ENCODE data around the gene CCL11. TPM values are rescaled to one million over a fixed set of nuclear protein-coding genes. Genes with fewer than 3 reads are reported as not detected.

CCL11 gene
- total and polyA plus RNA-seq, 2 of the 8 experiments (the other 6 are each of a cell fraction or from before 2014, with no cell fraction given), result not detected

DNA sequence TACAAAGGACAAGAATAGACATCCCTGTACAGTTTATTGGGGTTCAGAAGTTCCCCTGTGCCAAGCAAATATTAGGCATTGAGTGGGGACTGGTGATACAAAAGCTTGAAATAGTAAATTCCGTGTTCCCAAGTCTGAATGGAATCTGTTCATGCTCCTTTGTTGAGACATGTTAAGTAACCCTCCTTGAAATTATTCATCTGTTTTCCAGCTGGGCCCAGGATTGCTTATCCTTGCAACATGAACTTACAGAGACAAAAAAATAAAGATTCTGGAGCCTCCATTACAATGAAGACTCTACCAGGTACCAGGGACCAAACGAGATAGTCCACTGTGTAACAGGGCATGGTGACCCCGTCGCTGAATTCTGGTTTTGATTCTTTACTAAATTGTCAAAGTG is 27.6 kb downstream of the CCL11 start (continued):
- TF ChIP-seq SRF (IDR thresholded peaks at IDR 0.05; ENCODE audit: low read depth, low read length) (no peak), TAF1 (IDR thresholded peaks at IDR 0.05; ENCODE audit: low read depth, low read length) (no peak), BCL11A (IDR thresholded peaks at IDR 0.05; ENCODE audit: low read depth in 2 of 2, low read length in 2 of 2) (no peak), FOSL1 (IDR thresholded peaks at IDR 0.05; ENCODE audit: insufficient read depth, low read depth, low read length) (no peak), TAF7 (optimal IDR thresholded peaks at IDR 0.05; ENCODE audit: borderline replicate concordance, low read depth, low read length) (no peak)
